ENCODE results near the gene FRS3.

Gene FRS3

GRCh38 chr6:41743406-41744235 is 36.1 kb downstream of the FRS3 start:
- Histone ChIP-seq H2AFZ (ENCODE audit: low read depth, low read length, severe bottlenecking) (no peak overlapping the region), H3K27ac (ENCODE audit: low read depth, low read length) (no peak overlapping the region), H3K4me2 (ENCODE audit: low read depth, low read length, poor library complexity, severe bottlenecking) (no peak overlapping the region), H3F3A (ENCODE audit: insufficient read depth) (no peaks in the 10 kb centered on the region), H3K79me2 (ENCODE audit: insufficient read depth, low read length) (no peaks in the 10 kb centered on the region), H3K36me3 (ENCODE audit: low read length) (no peaks in the 10 kb centered on the region), H3K9me2 (replicated peaks; ENCODE audit: insufficient read depth, low read length) (no peaks in the 10 kb centered on the region), H3K9me3 (ENCODE audit: insufficient read depth, low read length) (no peaks in the 10 kb centered on the region), H4K20me1 (ENCODE audit: low read depth, low read length) (no peaks in the 10 kb centered on the region), H3K9ac (ENCODE audit: low read length) (no peak overlapping the region), H3K4me3 (ENCODE audit: insufficient read depth, low read length, poor library complexity, severe bottlenecking) (no peak overlapping the region), H3K27me3 (ENCODE audit: low read length) (no peaks in the 10 kb centered on the region)
- TF ChIP-seq CTCF (IDR thresholded peaks at IDR 0.05; ENCODE audit: insufficient read depth, low read length, poor library complexity, severe bottlenecking): no peak
- no peak for TF ChIP-seq EZH2phosphoT487 (conservative IDR thresholded peaks at IDR 0.05; ENCODE audit: low read length)

GRCh38 chr6:41741625-41742490 is 37.8 kb downstream of the FRS3 start:
- no peaks in the 10 kb centered on the region for H3K36me3 ChIP-seq (ENCODE audit: low read length)
- H3F3A ChIP-seq (ENCODE audit: insufficient read depth): no peaks in the 10 kb centered on the region
- H2AFZ ChIP-seq (ENCODE audit: low read depth, low read length, severe bottlenecking): no peak overlapping the region
- H3K9ac ChIP-seq (ENCODE audit: low read length): no peak overlapping the region
- TF ChIP-seq CTCF (IDR thresholded peaks at IDR 0.05; ENCODE audit: insufficient read depth, low read length, poor library complexity, severe bottlenecking) (no peak), EZH2phosphoT487 (conservative IDR thresholded peaks at IDR 0.05; ENCODE audit: low read length) (no peak)
- H3K4me2 ChIP-seq (ENCODE audit: low read depth, low read length, poor library complexity, severe bottlenecking): no peak overlapping the region
- no peaks in the 10 kb centered on the region for H3K9me2 ChIP-seq (replicated peaks; ENCODE audit: insufficient read depth, low read length)
- H3K4me3 ChIP-seq (ENCODE audit: insufficient read depth, low read length, poor library complexity, severe bottlenecking): no peak overlapping the region
- no peaks in the 10 kb centered on the region for H3K9me3 ChIP-seq (ENCODE audit: insufficient read depth, low read length)
- no peaks in the 10 kb centered on the region for H3K79me2 ChIP-seq (ENCODE audit: insufficient read depth, low read length)
- no peaks in the 10 kb centered on the region for H4K20me1 ChIP-seq (ENCODE audit: low read depth, low read length)
- H3K27me3 ChIP-seq (ENCODE audit: low read length): no peaks in the 10 kb centered on the region
- H3K27ac ChIP-seq (ENCODE audit: low read depth, low read length): no peak overlapping the region

- no peak overlapping the region for H3K9ac ChIP-seq (ENCODE audit: low read length)
- no peaks in the 10 kb centered on the region for H4K20me1 ChIP-seq (ENCODE audit: low read depth, low read length)
- no peak overlapping the region for H3K27ac ChIP-seq (ENCODE audit: low read depth, low read length)
- no peak overlapping the region for H3K4me2 ChIP-seq (ENCODE audit: low read depth, low read length, poor library complexity, severe bottlenecking)
- no peaks in the 10 kb centered on the region for H3K36me3 ChIP-seq (ENCODE audit: low read length)
- no peaks in the 10 kb centered on the region for H3K9me2 ChIP-seq (replicated peaks; ENCODE audit: insufficient read depth, low read length)
- H2AFZ ChIP-seq (ENCODE audit: low read depth, low read length, severe bottlenecking): no peak overlapping the region
- H3K27me3 ChIP-seq (ENCODE audit: low read length): no peaks in the 10 kb centered on the region
- TF ChIP-seq EZH2phosphoT487 (conservative IDR thresholded peaks at IDR 0.05; ENCODE audit: low read length) (no peak), CTCF (IDR thresholded peaks at IDR 0.05; ENCODE audit: insufficient read depth, low read length, poor library complexity, severe bottlenecking) (no peak)
- no peak overlapping the region for H3K4me3 ChIP-seq (ENCODE audit: insufficient read depth, low read length, poor library complexity, severe bottlenecking)
- H3F3A ChIP-seq (ENCODE audit: insufficient read depth): no peaks in the 10 kb centered on the region
- no peaks in the 10 kb centered on the region for H3K79me2 ChIP-seq (ENCODE audit: insufficient read depth, low read length)
- no peaks in the 10 kb centered on the region for H3K9me3 ChIP-seq (ENCODE audit: insufficient read depth, low read length)
Measured at GRCh38 chr6:41740366-41741162, 39.1 kb downstream of the FRS3 start.
